Transverse colon (tissue), 4 donors: ENCODE results near the gene PRMT6.

Source experiments
- EP300 ChIP-seq: sonication (generic); formaldehyde crosslinking; IDR thresholded peaks from one replicate; pipeline ENCODE4 v1.6.1; 2017; ENCODE audit warnings: antibody characterized with exemption, low read depth
- POLR2A ChIP-seq: fragments of 450-650 bp; IDR thresholded peaks from one replicate; pipeline ENCODE4 v1.6.1; 2016; ENCODE audit warnings: antibody characterized with exemption, mild to moderate bottlenecking, moderate library complexity
- POLR2AphosphoS5 ChIP-seq, 3 donors: sonication (generic); formaldehyde crosslinking; IDR thresholded peaks; one replicate each; pipeline ENCODE4 v1.6.1; 2016; ENCODE audit warnings: antibody characterized with exemption in 3 of 3
- TF ChIP-seq, protein P1 (sequence below), 5 experiments: fragments of 200-600 bp in 3 of 5; fragments of 450-650 bp in 2 of 5; sonication (generic) in 3 of 5; IDR thresholded peaks; 1 replicate in 2 of 5; 2 replicates in 3 of 5; pipeline ENCODE4 v1.5.1; 2016 to 2017; ENCODE audit warnings: antibody characterized with exemption in 5 of 5, inconsistent platforms in 3 of 5, mild to moderate bottlenecking in 2 of 5, moderate library complexity in 1 of 5

GRCh38 chr1:107079249-107079648 lies 22.8 kb downstream of the PRMT6 start:
- TF ChIP-seq, protein P1, sequence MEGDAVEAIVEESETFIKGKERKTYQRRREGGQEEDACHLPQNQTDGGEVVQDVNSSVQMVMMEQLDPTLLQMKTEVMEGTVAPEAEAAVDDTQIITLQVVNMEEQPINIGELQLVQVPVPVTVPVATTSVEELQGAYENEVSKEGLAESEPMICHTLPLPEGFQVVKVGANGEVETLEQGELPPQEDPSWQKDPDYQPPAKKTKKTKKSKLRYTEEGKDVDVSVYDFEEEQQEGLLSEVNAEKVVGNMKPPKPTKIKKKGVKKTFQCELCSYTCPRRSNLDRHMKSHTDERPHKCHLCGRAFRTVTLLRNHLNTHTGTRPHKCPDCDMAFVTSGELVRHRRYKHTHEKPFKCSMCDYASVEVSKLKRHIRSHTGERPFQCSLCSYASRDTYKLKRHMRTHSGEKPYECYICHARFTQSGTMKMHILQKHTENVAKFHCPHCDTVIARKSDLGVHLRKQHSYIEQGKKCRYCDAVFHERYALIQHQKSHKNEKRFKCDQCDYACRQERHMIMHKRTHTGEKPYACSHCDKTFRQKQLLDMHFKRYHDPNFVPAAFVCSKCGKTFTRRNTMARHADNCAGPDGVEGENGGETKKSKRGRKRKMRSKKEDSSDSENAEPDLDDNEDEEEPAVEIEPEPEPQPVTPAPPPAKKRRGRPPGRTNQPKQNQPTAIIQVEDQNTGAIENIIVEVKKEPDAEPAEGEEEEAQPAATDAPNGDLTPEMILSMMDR (IDR thresholded peaks at IDR 0.05): no peak
- TF ChIP-seq POLR2A (no peak), POLR2AphosphoS5 (IDR thresholded peaks at IDR 0.05) (no peak), EP300 (no peak)
